H1 (cell line): ENCODE data around the gene PLA2R1. TPM values are rescaled to one million over a fixed set of nuclear protein-coding genes. Genes with fewer than 3 reads are reported as not detected.

Experiments
- CBX8 ChIP-seq: fragments of 300-800, 300-1000 bp; sonication (generic); IDR thresholded peaks from 2 replicates; pipeline ENCODE4 v1.7.1; 2016; ENCODE audit warnings: low read depth, low read length, borderline replicate concordance
- SIN3A ChIP-seq, 2 experiments: IDR thresholded peaks in 1 of 2; conservative IDR thresholded peaks in 1 of 2; 2 replicates each; pipeline ENCODE4 v1.6.1; 2011 to 2012; ENCODE audit warnings: low read length in 2 of 2, improper control_type of control experiment in 1 of 2, low read depth in 1 of 2, mild to moderate bottlenecking in 1 of 2
- polyA plus RNA-seq, 7 experiments: library from polyadenylated mRNA; depleted of rRNA in 3 of 7; stranded (reverse) in 5 of 7; unstranded in 2 of 7; fragments of >200 nt in 5 of 7; fragments of 200-250 nt in 2 of 7; gene quantifications; 1 replicate in 5 of 7; 2 replicates in 1 of 7; 4 replicates in 1 of 7; pipeline versions ENCODE4 v1.2.1 to v1.2.3, GENCODE V29; 2011 to 2013; ENCODE audit warnings: missing spikeins in 2 of 7, mixed read lengths in 2 of 7
- total RNA-seq: library from RNA; stranded (reverse); fragmentation: NEBNext Ultra II Directional; extraction: Animal tissue kit (Norgen Biotek cat#: 25700); gene quantifications from 2 replicates; pipeline ENCODE4 v1.2.1, GENCODE V29; 2021

PLA2R1 gene
- total and polyA plus RNA-seq, 2 of the 8 experiments (the other 6 are each of a cell fraction or from before 2014, with no cell fraction given): 0.65 to 1.5 TPM

DNA sequence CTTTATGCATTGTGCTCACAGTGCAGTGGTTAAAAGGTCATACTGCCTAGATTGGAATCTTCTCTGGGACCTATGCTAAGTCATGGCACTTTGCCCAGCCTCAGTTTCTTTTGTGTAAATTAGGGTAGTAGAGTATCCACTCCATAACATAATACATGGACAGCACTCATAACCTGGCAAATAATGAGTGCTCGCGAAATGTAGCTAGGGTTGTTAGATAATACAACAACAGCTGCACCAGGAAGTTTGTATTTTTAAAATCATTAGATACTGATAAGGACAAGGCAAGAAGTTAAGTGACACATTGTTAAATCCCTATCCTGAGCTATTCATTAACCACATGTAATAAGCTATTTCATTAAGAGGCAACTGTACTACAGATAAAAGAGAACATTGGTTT is 13.8 kb upstream of the PLA2R1 start (continued):
- no peak for TF ChIP-seq SIN3A (conservative IDR thresholded peaks at IDR 0.05 in 1 of 2, IDR thresholded peaks at IDR 0.05 in 1 of 2; ENCODE audit: low read depth in 1 of 2, low read length in 2 of 2)
- no peak for TF ChIP-seq CBX8
